M059J (cell line): ENCODE results near the gene RAX2. TPM values are rescaled to one million over a fixed set of nuclear protein-coding genes. Genes with fewer than 3 reads are reported as not detected.
A peak's percentile ranks its signal among the peaks of the same experiment; 100 is the strongest.
"Not testable (repeated sequence)": the region's sequence is repeated elsewhere in the genome, so short reads cannot be mapped to it uniquely, and the experiment has no call there.

Experiments used
- DNase-seq: peaks from one replicate; pipeline ENCODE4 v3.0.0-alpha.2; 2012; ENCODE audit warnings: low read depth
- total RNA-seq: library from RNA; depleted of rRNA; stranded (reverse); fragments of >200 nt; shearing (Covaris generic); gene quantifications from 2 replicates; pipeline ENCODE4 v1.2.3, GENCODE V29; 2014; rRNA removed

RAX2 gene
- total RNA-seq = not detected in 2 replicates

- no peak for DNase-seq
These were observed at the start of gene RAX2 for GRCh38 chr19:3771906-3772455. Gene RAX2, minus strand, starts transcription at chr19:3772228. Its CDS starts 486 bp downstream, at chr19:3771742.

DNA sequence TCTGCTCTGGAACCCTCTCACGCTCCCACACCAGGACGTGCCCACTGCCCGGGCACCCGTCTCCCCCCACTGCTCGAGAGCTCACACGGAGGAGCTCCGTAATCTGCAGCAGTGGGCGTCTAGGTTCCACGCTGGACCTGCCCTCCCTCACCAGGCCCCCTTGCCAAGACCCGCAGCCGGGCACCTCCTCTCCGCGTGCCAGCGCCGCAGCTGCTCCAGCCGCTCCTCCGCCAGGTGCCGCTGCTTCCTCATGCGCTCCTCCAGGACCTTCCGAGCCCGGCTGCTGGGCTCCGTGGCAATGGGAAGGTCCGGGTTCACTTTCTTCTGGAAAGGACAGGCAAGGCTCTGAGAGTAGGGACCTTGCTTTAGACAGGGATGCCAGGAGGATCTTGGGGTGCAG, 49.1 kb upstream of the RAX2 start:
- DNase-seq = peak; percentile 49

DNA sequence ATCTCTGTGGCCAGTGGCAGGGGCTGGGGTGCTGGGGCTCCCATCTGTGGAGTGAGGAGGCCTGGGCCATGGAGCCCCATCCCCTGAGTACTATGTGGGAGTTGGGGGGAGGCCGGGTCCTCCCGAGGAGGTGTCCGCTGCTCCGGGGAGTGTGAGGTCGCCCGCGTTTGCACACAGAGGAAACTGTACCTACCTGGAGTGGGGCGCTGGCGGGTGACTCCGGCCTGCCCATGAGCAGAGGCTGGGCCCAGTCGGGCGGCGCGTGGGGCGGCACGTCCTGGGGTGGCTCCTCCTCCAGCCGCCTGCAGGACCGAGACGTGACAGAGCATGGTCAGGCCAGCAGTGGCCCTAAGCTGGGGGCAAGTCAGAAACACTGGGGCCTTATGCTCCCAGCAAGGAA, 48.0 kb upstream of the RAX2 start:
- no peak for DNase-seq

DNA sequence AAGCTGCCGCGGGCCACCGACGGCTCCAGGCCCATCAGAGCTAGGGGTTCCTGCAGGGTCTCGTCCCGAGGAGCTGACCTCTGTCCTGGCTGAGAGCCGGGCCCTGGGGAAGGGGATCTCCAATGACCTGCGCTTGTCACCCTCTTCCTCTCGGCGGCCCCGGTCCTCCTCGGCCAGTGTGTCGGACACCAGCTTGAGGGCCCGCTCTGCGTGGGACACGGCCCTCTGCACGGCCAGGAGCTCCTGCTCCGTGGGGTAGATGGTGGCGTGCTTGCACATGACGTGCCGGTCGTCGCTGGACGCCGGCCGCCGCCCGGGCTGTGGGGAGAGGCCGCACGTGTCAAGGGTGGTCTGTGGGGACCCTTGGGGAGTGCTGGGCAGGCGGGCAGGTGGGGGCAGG, 46.9 kb upstream of the RAX2 start:
- no peak for DNase-seq

DNA sequence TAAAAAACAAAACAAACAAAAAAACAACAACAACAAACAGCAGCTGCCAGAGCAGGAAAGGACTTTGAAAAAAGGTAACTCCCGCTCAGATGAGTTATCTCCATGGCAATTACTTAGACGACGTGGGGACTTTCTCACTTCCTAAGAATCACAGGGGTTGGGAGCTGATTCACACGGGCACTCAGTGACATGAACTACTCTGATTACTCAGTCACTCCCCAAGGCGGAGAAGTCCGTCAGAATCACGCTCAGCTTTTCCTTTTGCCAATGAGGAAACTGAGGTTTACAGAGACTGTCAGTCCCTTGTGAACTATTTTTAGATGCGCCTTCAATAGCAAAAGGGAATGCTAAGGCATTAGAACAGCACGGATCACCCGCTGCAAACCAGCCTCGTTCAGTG, 46.4 kb upstream of the RAX2 start:
- DNase-seq = peak; percentile 69

DNA sequence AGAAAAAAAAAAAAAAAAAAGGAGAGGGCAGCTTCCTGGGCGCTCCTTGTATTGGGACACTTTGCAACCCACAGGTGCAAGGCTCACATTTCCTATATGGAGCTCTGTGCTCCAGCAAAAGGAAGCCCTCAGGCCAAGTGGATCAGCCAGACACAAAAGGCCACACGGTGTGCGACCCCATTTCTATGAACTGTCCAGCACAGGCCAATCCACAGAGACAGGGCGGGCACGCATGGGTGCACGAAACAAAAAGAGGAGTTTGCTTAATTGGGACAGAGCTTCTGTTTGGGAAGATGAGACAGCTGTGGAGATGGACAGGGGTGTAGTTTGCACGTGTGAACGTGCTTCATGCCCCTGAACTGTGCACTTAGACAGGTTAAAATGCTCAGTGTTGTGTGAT, 45.7 kb upstream of the RAX2 start:
- no peak for DNase-seq

- no peak for DNase-seq
These were observed 44.7 kb upstream of the RAX2 start for GRCh38 chr19:3816566-3817218.

GRCh38 chr19:3816148-3816547, 44.1 kb upstream of the RAX2 start:
- DNase-seq = not testable (repeated sequence)

DNA sequence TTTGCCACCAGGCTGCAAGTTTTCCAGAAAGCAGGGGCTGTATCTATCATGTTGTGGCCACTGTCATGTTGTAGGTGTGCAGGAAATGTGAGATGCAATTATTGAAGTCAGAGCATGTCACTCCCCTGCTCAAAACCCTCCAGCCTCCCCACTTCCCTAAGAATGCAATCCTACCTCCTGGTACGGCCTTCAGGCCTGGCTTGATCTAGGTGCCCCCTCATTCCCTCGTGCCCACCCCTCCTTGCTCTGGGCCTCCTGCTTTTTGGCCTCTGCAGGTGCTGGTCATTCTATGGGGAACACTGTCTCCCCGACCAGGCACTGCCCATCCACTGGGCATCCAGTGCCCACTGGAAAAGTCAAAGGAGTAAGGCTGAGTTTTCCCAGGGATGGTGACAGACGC, 42.6 kb upstream of the RAX2 start:
- no peak for DNase-seq

DNA sequence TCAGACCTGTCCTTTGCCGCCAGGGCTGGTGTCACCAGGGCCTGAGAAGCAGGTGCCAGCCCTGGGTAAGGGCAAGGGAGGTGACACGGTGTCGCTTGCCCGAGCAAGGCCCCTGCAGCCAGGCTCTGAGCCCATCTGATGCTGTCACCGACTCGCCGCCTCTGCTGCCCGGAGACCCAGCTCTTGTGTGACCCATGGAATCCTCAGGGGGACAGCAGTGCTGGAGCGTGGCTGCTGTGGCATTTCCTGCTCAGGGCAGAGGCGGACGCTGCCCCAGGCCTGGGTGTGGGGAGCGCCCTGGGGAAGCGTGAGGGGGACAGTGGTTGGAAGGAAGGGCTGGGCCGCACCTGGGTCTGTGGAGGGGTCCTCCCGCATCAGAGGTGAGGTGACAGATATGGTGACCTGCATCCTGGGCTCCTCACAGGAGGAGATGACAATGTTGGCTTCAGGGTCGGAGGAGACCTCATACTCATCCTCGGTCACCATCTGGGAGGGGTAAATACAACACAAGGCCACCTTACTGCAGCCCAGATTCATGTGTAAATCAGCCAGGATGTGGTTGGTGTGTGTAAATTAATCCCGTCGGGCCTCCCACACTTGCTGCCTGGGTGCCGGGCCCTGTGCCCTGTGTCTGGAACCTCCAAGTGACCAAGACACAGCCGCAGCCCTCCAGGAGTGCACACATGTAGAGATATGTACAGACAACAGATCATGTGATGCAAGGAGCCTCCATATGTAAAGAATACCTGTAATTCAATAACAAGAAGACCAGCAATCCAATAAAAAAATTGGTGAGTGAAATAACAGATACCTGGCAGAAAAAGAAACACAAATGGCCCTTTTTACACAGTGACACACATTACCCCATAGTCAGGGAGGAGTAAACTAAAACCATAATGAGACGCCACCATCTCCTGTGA, 41.7 kb upstream of the RAX2 start:
- no peak for DNase-seq

DNA sequence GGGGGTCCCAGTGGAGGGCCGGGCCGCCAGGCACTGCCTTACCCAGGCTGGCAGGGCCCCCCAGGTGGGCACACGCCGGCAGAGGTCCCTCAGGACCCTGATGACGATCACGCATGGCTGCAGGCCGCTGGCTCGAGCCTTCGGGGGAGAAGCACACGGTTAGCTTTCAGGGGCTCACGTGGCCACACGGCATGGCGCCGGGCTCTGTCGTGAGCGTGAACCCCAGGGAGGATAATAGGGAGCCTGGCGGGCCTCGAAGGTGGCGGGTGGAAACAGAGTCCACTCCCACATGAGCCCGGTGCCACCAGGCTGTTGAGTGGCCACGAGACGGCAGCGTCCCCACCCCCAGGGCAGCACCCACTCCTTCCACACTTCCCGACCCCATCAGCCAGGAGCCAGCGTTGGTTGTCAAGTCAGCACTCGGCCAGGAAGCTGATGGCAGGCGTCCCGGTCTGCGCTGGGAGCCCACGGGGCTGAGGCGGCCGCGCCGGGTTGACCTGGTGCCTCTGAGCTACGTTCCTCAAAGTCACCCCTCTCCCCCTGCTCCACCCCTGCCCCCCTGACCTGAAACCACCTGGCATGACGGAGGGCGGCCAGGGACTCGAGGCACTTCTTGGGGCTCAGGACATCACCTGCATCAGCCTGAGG, 38.8 kb upstream of the RAX2 start:
- no peak for DNase-seq

DNA sequence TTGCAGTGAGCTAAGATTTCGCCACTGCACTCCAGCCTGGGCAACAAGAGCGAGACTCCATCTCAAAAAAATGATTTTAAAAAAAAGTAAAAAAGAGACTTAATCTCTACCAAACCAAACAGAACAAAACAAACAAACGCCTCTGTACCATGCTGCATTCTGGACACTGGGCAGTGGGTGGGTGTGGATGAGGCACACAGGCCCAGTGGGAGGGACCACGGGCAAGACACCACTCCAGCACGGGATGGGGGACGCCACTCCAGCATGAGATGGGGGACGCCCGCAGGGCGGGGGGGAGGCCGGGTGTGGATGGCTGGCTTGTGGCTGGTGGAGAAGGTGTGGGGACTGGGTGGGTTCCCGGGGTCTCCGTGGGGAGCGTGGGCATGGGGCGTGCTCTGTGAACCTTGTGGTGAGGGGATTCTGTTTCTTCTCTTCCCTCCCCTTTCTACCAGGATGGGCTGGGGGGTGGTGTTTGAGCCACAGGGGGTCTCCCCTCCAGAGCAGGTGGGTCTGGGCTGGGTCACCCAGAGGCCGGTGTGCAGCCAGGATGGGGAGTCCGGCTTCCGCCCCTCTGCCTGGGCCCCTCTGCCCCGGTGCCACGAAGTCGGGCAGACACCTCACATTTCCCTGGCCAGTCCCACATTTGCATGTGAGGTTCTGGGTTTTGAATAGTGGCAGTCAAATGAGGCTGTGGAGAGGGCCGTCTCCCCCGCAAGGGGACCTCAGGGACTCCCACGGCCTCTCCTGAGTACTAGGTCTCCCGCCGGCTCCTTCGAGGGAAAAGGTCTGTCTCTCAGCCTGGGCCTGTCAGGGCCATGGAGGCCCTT, 38.1 kb upstream of the RAX2 start:
- DNase-seq = no peak

- no peak for DNase-seq
These were observed 36.6 kb upstream of the RAX2 start for GRCh38 chr19:3808420-3809143.

- no peak for DNase-seq
These were observed 35.7 kb upstream of the RAX2 start for GRCh38 chr19:3807574-3808354.

- DNase-seq = no peak
These were observed 35.1 kb upstream of the RAX2 start for GRCh38 chr19:3807131-3807480.

- no peak for DNase-seq
These were observed 33.8 kb upstream of the RAX2 start for GRCh38 chr19:3805859-3806258.

DNA sequence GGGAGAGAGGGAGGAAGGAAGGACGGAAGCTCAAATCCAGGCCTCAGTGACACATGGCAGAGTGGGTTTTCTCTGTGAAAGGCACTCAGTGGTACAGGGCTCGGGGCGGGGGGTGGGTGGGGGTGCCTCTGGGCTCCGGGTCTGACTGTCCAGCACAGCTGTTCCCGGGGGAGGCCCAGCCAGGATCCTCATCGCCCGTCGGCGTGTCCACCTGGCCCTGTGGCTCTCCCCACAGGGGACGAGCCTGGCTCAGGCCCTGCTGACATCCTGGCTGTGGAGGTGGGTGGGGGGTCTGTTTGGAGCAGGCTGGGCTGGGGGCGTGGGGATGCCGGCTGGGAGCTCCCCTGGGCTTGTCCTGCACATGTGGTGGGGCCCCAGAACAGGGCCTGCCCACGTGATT, 32.4 kb upstream of the RAX2 start:
- no peak for DNase-seq

DNA sequence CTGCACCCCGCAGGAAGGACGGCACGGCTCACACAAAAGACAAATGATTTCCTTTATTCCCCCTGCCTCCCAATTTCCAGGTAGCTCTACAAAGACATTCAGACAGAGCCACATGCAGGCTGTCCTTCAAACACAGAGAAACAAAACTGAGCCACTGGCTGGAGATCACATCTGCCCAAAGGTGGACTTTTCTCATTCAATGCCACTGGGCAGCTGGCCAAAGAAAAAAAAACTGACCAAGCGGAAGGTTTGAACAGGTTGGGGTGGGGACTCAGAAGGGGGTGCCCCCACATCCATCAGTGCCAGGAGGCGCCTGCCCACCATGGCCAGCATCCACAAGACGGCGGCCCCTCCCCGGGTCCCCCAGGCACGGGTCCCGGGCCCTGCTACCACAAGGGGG, 32.0 kb upstream of the RAX2 start:
- DNase-seq = no peak

DNA sequence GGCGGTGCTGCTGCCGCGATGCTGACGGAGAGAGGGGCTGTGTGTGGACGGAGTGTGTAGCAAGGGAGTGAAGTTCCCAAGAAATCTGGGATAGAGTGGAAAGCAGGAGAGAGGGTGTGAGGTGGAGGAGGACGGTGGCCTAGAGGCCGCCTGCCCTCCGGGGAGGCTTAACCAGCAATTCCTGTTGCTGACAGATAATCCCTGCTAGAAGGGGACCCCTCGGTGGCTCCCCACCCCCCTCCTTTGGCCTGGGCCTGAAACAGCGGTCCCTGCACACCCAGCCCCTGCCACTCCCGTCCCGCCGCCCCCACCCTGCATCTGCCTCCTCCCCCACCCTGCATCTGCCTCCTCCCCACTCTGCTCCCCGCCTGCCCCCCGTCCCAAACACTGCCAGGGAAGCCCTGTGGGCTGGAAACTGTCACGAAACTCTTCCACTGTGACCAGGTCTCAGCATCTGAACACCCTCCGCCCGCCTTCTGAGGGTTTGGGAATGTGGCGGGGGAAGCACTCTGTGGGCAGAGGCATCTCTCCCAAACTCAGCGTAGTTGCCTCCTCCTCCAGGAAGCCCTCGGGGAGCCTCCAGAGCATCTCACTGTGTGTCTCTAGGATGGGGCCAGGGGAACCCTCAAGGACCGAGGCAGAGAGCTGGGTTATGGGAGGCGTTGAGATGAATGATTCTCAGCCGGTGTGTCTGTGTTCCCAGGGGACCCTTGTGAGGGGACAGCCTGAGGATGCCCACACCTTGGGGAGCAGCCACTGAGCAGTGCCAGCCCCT, 31.3 kb upstream of the RAX2 start:
- DNase-seq = no peak
